ENCODE data around the gene FKBP2.

FKBP2 gene

GRCh38 chr11:64232182-64232966 is 8.5 kb upstream of the FKBP2 start:
- Histone ChIP-seq H3K4me1 (peaks cover 82% of the 10 kb centered on the region), H4K20me1 (peaks cover 12% of the 10 kb centered on the region), H3K27ac (peak overlapping the region; percentile 51), H3K9ac (peak overlapping the region; percentile 32), H3K4me3 (no peak overlapping the region), H3K9me3 (no peaks in the 10 kb centered on the region), H3K36me3 (peaks cover 8% of the 10 kb centered on the region), H3K4me2 (peak overlapping the region; percentile 99), H3K27me3 (no peaks in the 10 kb centered on the region)
- TF ChIP-seq Cebpa-rat (IDR thresholded peaks at IDR 0.05), result no peak

- peak overlapping the region; percentile 99 for H3K4me2 ChIP-seq
Measured at GRCh38 chr11:64232967-64233315, 8.0 kb upstream of the FKBP2 start.

GRCh38 chr11:64233913-64234586 is 6.8 kb upstream of the FKBP2 start, which contains the start of gene VEGFB:
Gene VEGFB, plus strand, starts transcription at chr11:64234584. Its CDS starts 250 bp downstream, at chr11:64234834.
- Histone ChIP-seq H3K4me1 (peaks cover 81% of the 10 kb centered on the region), H3K27me3 (no peaks in the 10 kb centered on the region), H3K4me2 (peak within 1 kb of the TSS; percentile 99), H3K36me3 (peaks cover 25% of the 10 kb centered on the region), H3K9me3 (no peaks in the 10 kb centered on the region), H3K9ac (peak within 1 kb of the TSS; percentile 77), H3K27ac (peak within 1 kb of the TSS; percentile 76), H3K4me3 (peak within 1 kb of the TSS; percentile 77), H4K20me1 (peaks cover 12% of the 10 kb centered on the region)
- TF ChIP-seq Cebpa-rat (IDR thresholded peaks at IDR 0.05), result no peak

More at GRCh38 chr11:64232967-64233315, 8.0 kb upstream of the FKBP2 start:
- H3K36me3 ChIP-seq, result peaks cover 14% of the 10 kb centered on the region
- H3K9me3 ChIP-seq, result no peaks in the 10 kb centered on the region
- no peaks in the 10 kb centered on the region for H3K27me3 ChIP-seq
- no peak overlapping the region for H3K27ac ChIP-seq
- peaks cover 82% of the 10 kb centered on the region for H3K4me1 ChIP-seq
- no peak overlapping the region for H3K4me3 ChIP-seq
- TF ChIP-seq Cebpa-rat (IDR thresholded peaks at IDR 0.05), result no peak
- H4K20me1 ChIP-seq, result peaks cover 12% of the 10 kb centered on the region
- no peak overlapping the region for H3K9ac ChIP-seq

GRCh38 chr11:64234647-64235379 is 6.1 kb upstream of the FKBP2 start:
- peaks cover 32% of the 10 kb centered on the region for H3K36me3 ChIP-seq
- H3K27ac ChIP-seq, result peak overlapping the region; percentile 72; the same call in 1 of the 2 replicates
- H3K4me3 ChIP-seq, result peak overlapping the region; percentile 77
- no peaks in the 10 kb centered on the region for H3K27me3 ChIP-seq
- no peaks in the 10 kb centered on the region for H3K9me3 ChIP-seq
- no peak for TF ChIP-seq Cebpa-rat (IDR thresholded peaks at IDR 0.05)
- peak overlapping the region; percentile 76 for H3K9ac ChIP-seq
- H3K4me2 ChIP-seq, result peak overlapping the region; percentile 95
- H3K4me1 ChIP-seq, result peaks cover 81% of the 10 kb centered on the region
- H4K20me1 ChIP-seq, result peaks cover 12% of the 10 kb centered on the region

GRCh38 chr11:64235437-64236161 is 5.3 kb upstream of the FKBP2 start:
- TF ChIP-seq Cebpa-rat (IDR thresholded peaks at IDR 0.05), result no peak
- Histone ChIP-seq H3K4me1 (peaks cover 87% of the 10 kb centered on the region), H3K27me3 (no peaks in the 10 kb centered on the region), H3K27ac (no peak overlapping the region), H3K9me3 (no peaks in the 10 kb centered on the region), H3K4me3 (peak overlapping the region; percentile 77), H3K4me2 (peak overlapping the region; percentile 95), H4K20me1 (peaks cover 12% of the 10 kb centered on the region), H3K9ac (peak overlapping the region; percentile 76), H3K36me3 (peaks cover 32% of the 10 kb centered on the region)

GRCh38 chr11:64237484-64237951 is 3.4 kb upstream of the FKBP2 start:
- Histone ChIP-seq H3K27ac (peak overlapping the region; percentile 22; the same call in 1 of the 2 replicates), H3K27me3 (no peaks in the 10 kb centered on the region), H3K36me3 (peaks cover 32% of the 10 kb centered on the region), H3K4me2 (peak overlapping the region; percentile 6; the same call in 1 of the 2 replicates), H3K4me1 (peaks cover 75% of the 10 kb centered on the region), H4K20me1 (peaks cover 22% of the 10 kb centered on the region), H3K9me3 (no peaks in the 10 kb centered on the region), H3K9ac (0 out of 2 replicates have a peak overlapping the region, but pooled peaks have one; percentile 50), H3K4me3 (no peak overlapping the region)
- TF ChIP-seq Cebpa-rat (IDR thresholded peaks at IDR 0.05), result no peak

GRCh38 chr11:64238076-64238475 is 2.8 kb upstream of the FKBP2 start:
- no peaks in the 10 kb centered on the region for H3K27me3 ChIP-seq
- peaks cover 28% of the 10 kb centered on the region for H4K20me1 ChIP-seq
- no peak for TF ChIP-seq Cebpa-rat (IDR thresholded peaks at IDR 0.05)
- peaks cover 75% of the 10 kb centered on the region for H3K4me1 ChIP-seq
- peak overlapping the region; percentile 41; the same call in 1 of the 2 replicates for H3K27ac ChIP-seq
- H3K9ac ChIP-seq, result peak overlapping the region; percentile 50
- H3K36me3 ChIP-seq, result peaks cover 34% of the 10 kb centered on the region
- peak overlapping the region; percentile 6; the same call in 1 of the 2 replicates for H3K4me2 ChIP-seq
- no peak overlapping the region for H3K4me3 ChIP-seq
- no peaks in the 10 kb centered on the region for H3K9me3 ChIP-seq

- Histone ChIP-seq H3K27ac (0 out of 2 replicates have a peak overlapping the region, but pooled peaks have one; percentile 41), H3K4me3 (no peak overlapping the region), H3K4me2 (0 out of 2 replicates have a peak overlapping the region, but pooled peaks have one; percentile 6), H3K36me3 (peaks cover 44% of the 10 kb centered on the region), H3K9me3 (no peaks in the 10 kb centered on the region), H3K27me3 (no peaks in the 10 kb centered on the region), H4K20me1 (peaks cover 37% of the 10 kb centered on the region), H3K4me1 (peaks cover 75% of the 10 kb centered on the region), H3K9ac (peak overlapping the region; percentile 16; the same call in 1 of the 2 replicates)
- no peak for TF ChIP-seq Cebpa-rat (IDR thresholded peaks at IDR 0.05)
Measured at GRCh38 chr11:64238999-64239398, 1.9 kb upstream of the FKBP2 start.

Data from BLaER1 (cell line).